Neural progenitor cell (in vitro differentiated cells): ENCODE measurements around the gene LSM14A.

Experiments
- CTCF ChIP-seq: fragments of 200-600 bp; sonication (generic); IDR thresholded peaks from 2 replicates; pipeline ENCODE4 v1.5.1; 2017; ENCODE audit warnings: antibody characterized with exemption, mild to moderate bottlenecking
- EZH2 ChIP-seq: fragments of 200-600 bp; sonication (generic); IDR thresholded peaks from 2 replicates; pipeline ENCODE4 v1.6.1; 2017; ENCODE audit warnings: antibody characterized with exemption, mild to moderate bottlenecking, moderate library complexity
- EZH2phosphoT487 ChIP-seq: fragments of 200-600 bp; sonication (generic); IDR thresholded peaks from 2 replicates; pipeline ENCODE4 v1.6.1; 2017; ENCODE audit warnings: antibody characterized with exemption

GRCh38 chr19:34124828-34125227 lies 47.5 kb upstream of the LSM14A start:
- no peak for TF ChIP-seq CTCF
- TF ChIP-seq EZH2, result no peak
- no peak for TF ChIP-seq EZH2phosphoT487
